GM23338 (cell line): ENCODE data around the gene SLC2A2. TPM values are rescaled to one million over a fixed set of nuclear protein-coding genes. Genes with fewer than 3 reads are reported as not detected.

ENCODE experiments used
- ATAC-seq: fragments of 200-7000 bp; cut with Tn5 transposase; 3 replicates; pipeline ENCODE4 v1.9.1; 2020
- DNase-seq: peaks from one replicate; pipeline ENCODE4 v3.0.0-alpha.2; 2015; ENCODE audit warnings: low spot score
- H2AFZ ChIP-seq: fragments of 200-600 bp; sonication (generic); 2 replicates; pipeline ENCODE4 v1.8.0; 2016; ENCODE audit warnings: antibody characterized with exemption, mild to moderate bottlenecking, moderate library complexity
- H3F3A ChIP-seq: fragments of 200-600 bp; sonication (generic); replicated peaks from 2 replicates; pipeline ENCODE4 v1.8.0; 2017; ENCODE audit warnings: antibody characterized with exemption, mixed run types, low read depth
- H3K27ac ChIP-seq: fragments of 200-600 bp; sonication (generic); 2 replicates; pipeline ENCODE4 v1.6.1; 2016; ENCODE audit warnings: low read depth
- H3K27me3 ChIP-seq: fragments of 200-600 bp; sonication (generic); 2 replicates; pipeline ENCODE4 v1.8.0; 2016; ENCODE audit warnings: mild to moderate bottlenecking, mixed run types, moderate library complexity; ENCODE audit not compliant: insufficient read depth
- H3K36me3 ChIP-seq: fragments of 200-600 bp; sonication (generic); 2 replicates; pipeline ENCODE4 v1.8.0; 2016; ENCODE audit warnings: mild to moderate bottlenecking; ENCODE audit not compliant: insufficient read depth
- H3K4me1 ChIP-seq: fragments of 200-600 bp; sonication (generic); 2 replicates; pipeline ENCODE4 v1.8.0; 2016; ENCODE audit warnings: mild to moderate bottlenecking, moderate library complexity; ENCODE audit not compliant: insufficient read depth
- H3K4me2 ChIP-seq: fragments of 200-600 bp; sonication (generic); 2 replicates; pipeline ENCODE4 v1.7.1; 2017; ENCODE audit warnings: mixed run types
- H3K4me3 ChIP-seq: fragments of 200-600 bp; sonication (generic); 2 replicates; pipeline ENCODE4 v1.6.1; 2016; ENCODE audit warnings: mixed run types
- H3K79me2 ChIP-seq: fragments of 200-600 bp; sonication (generic); replicated peaks from 2 replicates; pipeline ENCODE4 v1.8.0; 2017; ENCODE audit warnings: mild to moderate bottlenecking; ENCODE audit not compliant: insufficient read depth
- H3K9me2 ChIP-seq: fragments of 200-600 bp; sonication (generic); 2 replicates; pipeline ENCODE4 v1.8.0; 2017; ENCODE audit not compliant: insufficient read depth
- H4K20me1 ChIP-seq: fragments of 200-600 bp; sonication (generic); replicated peaks from 2 replicates; pipeline ENCODE4 v1.8.0; 2017; ENCODE audit warnings: mild to moderate bottlenecking; ENCODE audit not compliant: insufficient read depth
- H3K27ac Mint-ChIP-seq: 2 replicates; pipeline ENCODE4 v1.8.0; 2020; ENCODE audit warnings: inconsistent platforms, mild to moderate bottlenecking, moderate library complexity, mixed read lengths
- H3K27me3 Mint-ChIP-seq: 3 replicates; pipeline ENCODE4 v1.8.0; 2022; ENCODE audit warnings: low read depth, mild to moderate bottlenecking, moderate library complexity, mixed read lengths, inconsistent platforms; ENCODE audit not compliant: insufficient read depth, poor library complexity
- H3K36me3 Mint-ChIP-seq: 3 replicates; pipeline ENCODE4 v1.8.0; 2021; ENCODE audit warnings: low read depth, mild to moderate bottlenecking, inconsistent platforms, moderate library complexity, mixed read lengths
- H3K4me1 Mint-ChIP-seq: 3 replicates; pipeline ENCODE4 v1.8.0; 2020; ENCODE audit warnings: mild to moderate bottlenecking, inconsistent platforms, mixed read lengths
- H3K4me3 Mint-ChIP-seq: 3 replicates; pipeline ENCODE4 v1.8.0; 2021; ENCODE audit warnings: moderate library complexity, mild to moderate bottlenecking, inconsistent platforms, mixed read lengths
- H3K9me3 Mint-ChIP-seq: 3 replicates; pipeline ENCODE4 v1.8.0; 2020; ENCODE audit warnings: moderate library complexity, mild to moderate bottlenecking, inconsistent platforms, mixed read lengths
- CREB1 ChIP-seq: fragments of 250-450 bp; sonication (Bioruptor Pico); IDR thresholded peaks from 2 replicates; pipeline ENCODE4 v1.5.0; 2020; ENCODE audit warnings: low read depth, mild to moderate bottlenecking, moderate library complexity
- CTCF ChIP-seq, 2 experiments: fragments of 200-600 bp in 1 of 2; sonication (generic) in 1 of 2; conservative IDR thresholded peaks; 2 replicates each; pipeline versions ENCODE4 v1.5.1 to v1.6.1; 2016 to 2017; ENCODE audit warnings: antibody characterized with exemption in 2 of 2, low read depth in 2 of 2, mild to moderate bottlenecking in 2 of 2, moderate library complexity in 1 of 2
- EZH2phosphoT487 ChIP-seq: fragments of 200-600 bp; sonication (generic); IDR thresholded peaks from one replicate; pipeline ENCODE4 v1.8.1; 2018; ENCODE audit warnings: antibody characterized with exemption; ENCODE audit not compliant: unreplicated experiment
- REST ChIP-seq: IDR thresholded peaks from one replicate; pipeline ENCODE4 v1.6.1; 2018; ENCODE audit warnings: antibody characterized with exemption; ENCODE audit not compliant: unreplicated experiment
- STAT1 ChIP-seq: IDR thresholded peaks from one replicate; pipeline ENCODE4 v1.6.1; 2016; ENCODE audit warnings: antibody characterized with exemption; ENCODE audit not compliant: unreplicated experiment
- ZNF331 ChIP-seq: fragments of 250-450 bp; sonication (Bioruptor Pico); IDR thresholded peaks from 2 replicates; pipeline ENCODE4 v1.5.0; 2020; ENCODE audit warnings: low read depth, mild to moderate bottlenecking, moderate library complexity
- ZNF462 ChIP-seq: fragments of 250-450 bp; sonication (Bioruptor Pico); IDR thresholded peaks from 2 replicates; pipeline ENCODE4 v1.5.0; 2020; ENCODE audit warnings: mild to moderate bottlenecking, moderate library complexity
- polyA plus RNA-seq: library from polyadenylated mRNA; unstranded; fragments of >200 nt; fragmentation: Nextera tagmentation; extraction: Ambion mirVana; gene quantifications from 2 replicates; pipeline ENCODE4 v1.2.1, GENCODE V29; 2016
- total RNA-seq: library from RNA; depleted of rRNA; stranded (reverse); fragments of >200 nt; shearing (Covaris generic); gene quantifications from 2 replicates; pipeline ENCODE4 v1.2.3, GENCODE V29; 2014

SLC2A2 gene
- total and polyA plus RNA-seq, 2 experiments from 2014 or later: not detected

DNA sequence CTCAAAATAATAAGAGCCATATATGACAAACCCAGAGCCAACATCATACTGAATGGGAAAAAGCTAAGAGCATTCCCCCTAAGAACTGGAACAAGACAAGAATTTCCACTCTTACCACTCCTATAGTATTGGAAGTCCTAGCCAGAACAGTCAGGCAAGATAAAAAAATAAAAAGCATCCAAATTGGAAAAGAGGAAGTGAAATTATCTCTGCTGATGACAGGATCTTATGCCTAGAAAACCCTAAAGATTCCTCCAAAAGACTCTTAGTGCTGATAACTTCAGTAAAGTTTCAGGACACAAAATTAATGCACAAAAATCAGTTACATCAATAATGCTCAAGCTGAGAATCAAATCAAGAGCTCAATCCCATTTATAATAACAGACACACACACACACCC lies 45.9 kb upstream of the SLC2A2 start:
- Histone ChIP-seq H3K79me2 (no peaks in the 10 kb centered on the region), H3K36me3 (no peaks in the 10 kb centered on the region), H3K9me2 (no peaks in the 10 kb centered on the region), H4K20me1 (no peaks in the 10 kb centered on the region), H3K27me3 (no peaks in the 10 kb centered on the region), H3K4me3 (no peak overlapping the region), H3F3A (no peaks in the 10 kb centered on the region), H3K27ac (no peak overlapping the region), H3K4me1 (no peaks in the 10 kb centered on the region), H2AFZ (no peak overlapping the region), H3K4me2 (no peak overlapping the region)
- H3K4me3 Mint-ChIP-seq: no peak overlapping the region
- H3K4me1 Mint-ChIP-seq: no peaks in the 10 kb centered on the region
- H3K27ac Mint-ChIP-seq: no peak overlapping the region
- H3K27me3 Mint-ChIP-seq: peaks cover 2% of the 10 kb centered on the region
- 0 out of 3 replicates have a peak, but pooled peaks cover 2% of the 10 kb centered on the region for H3K36me3 Mint-ChIP-seq
- H3K9me3 Mint-ChIP-seq: no peaks in the 10 kb centered on the region
- DNase-seq (no peak), ATAC-seq (no peak)
- TF ChIP-seq EZH2phosphoT487: no peak
- no peak for TF ChIP-seq CREB1 (CRISPR knock-in tag)

DNA sequence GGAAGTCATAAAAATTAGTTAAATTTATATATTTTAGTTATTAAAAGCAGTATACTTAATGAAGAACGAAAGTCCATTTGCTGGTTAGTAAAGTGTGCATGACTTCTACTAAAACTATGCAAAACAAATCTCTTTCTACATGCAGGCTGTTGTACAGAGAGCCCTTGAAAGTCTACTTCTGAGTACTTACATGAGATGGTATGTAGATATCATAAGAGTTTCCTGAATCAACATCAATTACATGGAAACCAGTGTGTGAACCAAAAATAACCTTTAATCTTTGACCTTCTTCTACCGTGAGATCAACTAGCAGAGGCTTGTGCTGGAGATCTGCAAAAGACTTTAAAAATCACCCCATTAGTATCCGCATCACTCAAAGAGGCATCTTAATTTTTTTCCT lies 42.1 kb upstream of the SLC2A2 start:
- no peaks in the 10 kb centered on the region for H3K27me3 ChIP-seq
- no peak overlapping the region for H3K27ac Mint-ChIP-seq
- no peak overlapping the region for H3K4me2 ChIP-seq
- H3K36me3 Mint-ChIP-seq: peaks cover 21% of the 10 kb centered on the region
- no peaks in the 10 kb centered on the region for H3K4me1 ChIP-seq
- peaks cover 4% of the 10 kb centered on the region; the same call in 1 of the 2 replicates for H3K9me2 ChIP-seq
- H4K20me1 ChIP-seq: no peaks in the 10 kb centered on the region
- peaks cover 8% of the 10 kb centered on the region for H3K27me3 Mint-ChIP-seq
- ATAC-seq (no peak), DNase-seq (no peak)
- H3K27ac ChIP-seq: no peak overlapping the region
- H3K36me3 ChIP-seq: no peaks in the 10 kb centered on the region
- no peaks in the 10 kb centered on the region for H3K4me1 Mint-ChIP-seq
- no peak overlapping the region for H3K4me3 ChIP-seq
- no peaks in the 10 kb centered on the region for H3K79me2 ChIP-seq
- H3K9me3 Mint-ChIP-seq: no peaks in the 10 kb centered on the region; the same call in 2 of the 3 replicates
- no peak overlapping the region for H2AFZ ChIP-seq
- TF ChIP-seq STAT1 (no peak), REST (no peak), ZNF462 (CRISPR knock-in tag) (no peak), CREB1 (CRISPR knock-in tag) (no peak), ZNF331 (CRISPR knock-in tag) (no peak), CTCF (conservative IDR thresholded peaks at IDR 0.05; ENCODE audit: low read depth in 2 of 2) (no peak)
- no peaks in the 10 kb centered on the region for H3F3A ChIP-seq
- no peak overlapping the region for H3K4me3 Mint-ChIP-seq
